HepG2 (cell line): ENCODE data around the gene NEK11. TPM values are rescaled to one million over a fixed set of nuclear protein-coding genes. Genes with fewer than 3 reads are reported as not detected.

Experiments used
- ATF5 ChIP-seq: sonication (generic); formaldehyde crosslinking; IDR thresholded peaks from 2 replicates; pipeline ENCODE4 v1.4.0; 2020; ENCODE audit warnings: mild to moderate bottlenecking, low read depth, missing genetic modification reagents
- BATF2 ChIP-seq: sonication (generic); formaldehyde crosslinking; IDR thresholded peaks from 2 replicates; pipeline ENCODE4 v1.8.0; 2022; ENCODE audit warnings: mild to moderate bottlenecking, missing genetic modification reagents, moderate library complexity
- DRAP1 ChIP-seq: IDR thresholded peaks from 2 replicates; pipeline ENCODE4 v1.6.1; 2016; ENCODE audit warnings: missing genetic modification reagents, missing compliant biosample characterization
- HDAC6 ChIP-seq: fragments of 200-600 bp; sonication (generic); IDR thresholded peaks from 2 replicates; pipeline ENCODE4 v1.7.0; 2017; ENCODE audit warnings: mild to moderate bottlenecking, antibody characterized with exemption, low read length, low read depth
- HIC2 ChIP-seq: sonication (generic); formaldehyde crosslinking; IDR thresholded peaks from 2 replicates; pipeline ENCODE4 v1.9.0; 2022; ENCODE audit warnings: low read depth, missing genetic modification reagents
- MXD4 ChIP-seq: IDR thresholded peaks from 2 replicates; pipeline ENCODE4 v1.6.1; 2016; ENCODE audit warnings: mild to moderate bottlenecking, missing biosample characterization, missing genetic modification reagents
- RAD51 ChIP-seq: fragments of 450-650 bp; IDR thresholded peaks from 2 replicates; pipeline ENCODE4 v1.6.1; 2016; ENCODE audit warnings: borderline replicate concordance
- SMARCE1 ChIP-seq: fragments of 450-650 bp; IDR thresholded peaks from 2 replicates; pipeline ENCODE4 v1.6.1; 2017; ENCODE audit warnings: borderline replicate concordance
- SNAPC2 ChIP-seq: sonication (generic); formaldehyde crosslinking; IDR thresholded peaks from 2 replicates; pipeline ENCODE4 v1.8.1; 2022; ENCODE audit warnings: mild to moderate bottlenecking, missing genetic modification reagents
- SRSF9 ChIP-seq: fragments of 200-400 bp; formaldehyde crosslinking; IDR thresholded peaks from 2 replicates; pipeline ENCODE4 v1.6.1; 2018; ENCODE audit warnings: borderline replicate concordance, mild to moderate bottlenecking, low read depth, low read length; ENCODE audit not compliant: insufficient read depth, poor library complexity, severe bottlenecking
- ZNF282 ChIP-seq: fragments of 450-650 bp; IDR thresholded peaks from 2 replicates; pipeline ENCODE4 v1.6.1; 2018; ENCODE audit not compliant: partially characterized antibody
- ZNF318 ChIP-seq: sonication (generic); formaldehyde crosslinking; IDR thresholded peaks from 2 replicates; pipeline ENCODE4 v1.4.0; 2020; ENCODE audit warnings: mild to moderate bottlenecking, missing genetic modification reagents
- ZNF329 ChIP-seq: sonication (generic); formaldehyde crosslinking; IDR thresholded peaks from 2 replicates; pipeline ENCODE4 v1.9.0; 2021; ENCODE audit warnings: low read depth, mild to moderate bottlenecking, missing genetic modification reagents
- ZNF710 ChIP-seq: sonication (generic); formaldehyde crosslinking; IDR thresholded peaks from 2 replicates; pipeline ENCODE4 v1.5.0; 2020; ENCODE audit warnings: mild to moderate bottlenecking, missing genetic modification reagents, borderline replicate concordance
- polyA plus RNA-seq, 8 experiments: library from polyadenylated mRNA; depleted of rRNA in 3 of 8; stranded (reverse) in 7 of 8; unstranded in 1 of 8; fragments of >200 nt; fragmentation: Illumina TruSeq in 4 of 8; extraction: Trizol in 4 of 8; gene quantifications; 2 replicates each; pipeline versions ENCODE4 v1.2.1 to v1.2.3, GENCODE V29; 2011 to 2016; ENCODE audit warnings: low read depth in 4 of 8, missing spikeins in 1 of 8, mixed read lengths in 1 of 8; ENCODE audit not compliant: insufficient read depth in 1 of 8
- total RNA-seq, 5 experiments: library from RNA; depleted of rRNA; stranded (reverse); fragments of >200 nt; fragmentation: Illumina TruSeq; extraction: Trizol; gene quantifications; 2 replicates each; pipeline ENCODE4 v1.2.3, GENCODE V29; 2016; ENCODE audit warnings: low read depth in 1 of 5

The NEK11 gene
- total and polyA plus RNA-seq, 2 of the 13 experiments (the other 11 are each of a cell fraction or from before 2014, with no cell fraction given): 0.95 to 2.2 TPM

- TF ChIP-seq ZNF318: no peak
- no peak for TF ChIP-seq ZNF329 (CRISPR knock-in tag)
- no peak for TF ChIP-seq SMARCE1
- peak; percentile 76 for TF ChIP-seq SNAPC2
- TF ChIP-seq SRSF9: no peak
- no peak for TF ChIP-seq BATF2 (CRISPR knock-in tag)
- peak; percentile 62 for TF ChIP-seq DRAP1 (CRISPR knock-in tag)
- TF ChIP-seq HDAC6: no peak
- no peak for TF ChIP-seq ATF5 (CRISPR knock-in tag)
- TF ChIP-seq HIC2 (CRISPR knock-in tag): no peak; the same call in 1 of the 2 replicates
- TF ChIP-seq MXD4 (CRISPR knock-in tag): peak; percentile 75
- no peak for TF ChIP-seq ZNF282
- TF ChIP-seq ZNF710 (CRISPR knock-in tag): peak; percentile 36; the same call in 1 of the 2 replicates
- no peak for TF ChIP-seq RAD51
These were observed at the start of gene NEK11, which contains the start of gene ASTE1 (continued) for GRCh38 chr3:131026321-131027151.
